HG02623 (cell line): ENCODE data around the gene LAMA5.

Experiments used
- ATAC-seq: cut with Tn5 transposase; IDR thresholded peaks from one replicate; pipeline ENCODE4 v1.9.1; 2021; ENCODE audit warnings: moderate library complexity; ENCODE audit not compliant: unreplicated experiment

The LAMA5 gene

GRCh38 chr20:62360854-62361798 lies 6.0 kb downstream of the LAMA5 start:
- no peak for ATAC-seq

- ATAC-seq, result no peak
Observed at GRCh38 chr20:62359491-62360121, 7.5 kb downstream of the LAMA5 start.

- no peak for ATAC-seq
Observed at GRCh38 chr20:62359043-62359490, 8.0 kb downstream of the LAMA5 start.

GRCh38 chr20:62358171-62359042 lies 8.7 kb downstream of the LAMA5 start:
- ATAC-seq, result no peak

- ATAC-seq, result no peak
Observed at GRCh38 chr20:62357681-62358080, 9.4 kb downstream of the LAMA5 start.

GRCh38 chr20:62357187-62357667 lies 9.9 kb downstream of the LAMA5 start:
- no peak for ATAC-seq

GRCh38 chr20:62356589-62357186 lies 10.4 kb downstream of the LAMA5 start:
- ATAC-seq, result no peak

- no peak for ATAC-seq
Observed at GRCh38 chr20:62355878-62356588, 11.1 kb downstream of the LAMA5 start.

GRCh38 chr20:62355516-62355877 lies 11.6 kb downstream of the LAMA5 start:
- no peak for ATAC-seq

- no peak for ATAC-seq
Observed at GRCh38 chr20:62354811-62355341, 12.2 kb downstream of the LAMA5 start.

- no peak for ATAC-seq
Observed at GRCh38 chr20:62354031-62354808, 12.9 kb downstream of the LAMA5 start.

- no peak for ATAC-seq
Observed at GRCh38 chr20:62353289-62354030, 13.7 kb downstream of the LAMA5 start.

GRCh38 chr20:62352402-62353288 lies 14.5 kb downstream of the LAMA5 start:
- no peak for ATAC-seq

GRCh38 chr20:62351469-62352401 lies 15.4 kb downstream of the LAMA5 start:
- ATAC-seq, result no peak

- ATAC-seq, result no peak
Observed at GRCh38 chr20:62350629-62351422, 16.3 kb downstream of the LAMA5 start.
